K562 (cell line): ENCODE measurements around the gene PGPEP1. TPM values are rescaled to one million over a fixed set of nuclear protein-coding genes. Genes with fewer than 3 reads are reported as not detected.
"Not testable (repeated sequence)": the region's sequence is repeated elsewhere in the genome, so short reads cannot be mapped to it uniquely, and the experiment has no call there.

Experiments
- BRD4 ChIP-seq: fragments of 200-600 bp; sonication (generic); IDR thresholded peaks from 2 replicates; pipeline ENCODE4 v1.6.1; 2017; ENCODE audit warnings: inconsistent platforms
- GTF2E2 ChIP-seq: fragments of 200-800 bp; sonication (Bioruptor generic); IDR thresholded peaks from 2 replicates; pipeline ENCODE4 v1.6.1; 2016; ENCODE audit warnings: missing genetic modification characterization, missing compliant biosample characterization
- MECOM ChIP-seq: fragments of 250-450 bp; sonication (Bioruptor Pico); IDR thresholded peaks from 2 replicates; pipeline ENCODE4 v1.8.0; 2022; ENCODE audit warnings: inconsistent platforms
- PTRF ChIP-seq: fragments of 450-650 bp; IDR thresholded peaks from 2 replicates; pipeline ENCODE4 v1.6.1; 2016; ENCODE audit warnings: mild to moderate bottlenecking, missing genetic modification characterization, missing compliant biosample characterization
- RFX1 ChIP-seq: fragments of 450-650 bp; IDR thresholded peaks from 2 replicates; pipeline ENCODE4 v1.6.1; 2016; ENCODE audit warnings: mild to moderate bottlenecking, moderate library complexity
- ZNF133 ChIP-seq: fragments of 250-450 bp; sonication (Bioruptor Pico); IDR thresholded peaks from 2 replicates; pipeline ENCODE4 v1.4.0; 2020; ENCODE audit warnings: mild to moderate bottlenecking
- polyA plus RNA-seq, 8 experiments: library from polyadenylated mRNA; depleted of rRNA in 4 of 8; stranded (reverse) in 5 of 8; unstranded in 3 of 8; fragments of >200 nt; fragmentation: Nextera tagmentation in 2 of 8; fragmentation: Illumina TruSeq in 1 of 8; extraction: Ambion mirVana in 2 of 8; extraction: Trizol in 1 of 8; gene quantifications; 2 replicates each; pipeline versions ENCODE4 v1.2.1 to v1.2.3, GENCODE V29; 2011 to 2014; ENCODE audit warnings: inconsistent platforms in 1 of 8, missing spikeins in 1 of 8
- total RNA-seq, 7 experiments: library from RNA; depleted of rRNA in 6 of 7; stranded (reverse); fragments of >200 nt in 6 of 7; fragmentation: Illumina TruSeq in 2 of 7; extraction: Trizol in 2 of 7; gene quantifications; 2 replicates each; pipeline versions ENCODE4 v1.2.1 to v1.2.3, GENCODE V29; 2011 to 2021; ENCODE audit warnings: low replicate concordance in 1 of 7
- TF ChIP-seq, protein P1 (sequence below): fragments of 250-450 bp; sonication (Bioruptor Pico); IDR thresholded peaks from 2 replicates; pipeline ENCODE4 v1.8.0; 2022; ENCODE audit warnings: moderate library complexity, mild to moderate bottlenecking, inconsistent platforms
- TF ChIP-seq, protein P2 (sequence below), 2 experiments: fragments of 450-650 bp; formaldehyde crosslinking in 1 of 2; IDR thresholded peaks; 2 replicates each; pipeline versions ENCODE4 v1.4.0 to v1.6.1; 2014 to 2020; ENCODE audit warnings: mild to moderate bottlenecking in 2 of 2, borderline replicate concordance in 1 of 2, low read depth in 1 of 2

The PGPEP1 gene
- total and polyA plus RNA-seq, 9 of the 15 experiments (the other 6 are each of a cell fraction or from before 2014, with no cell fraction given), result 10.0 to 69.6 (median 33.5) TPM

DNA sequence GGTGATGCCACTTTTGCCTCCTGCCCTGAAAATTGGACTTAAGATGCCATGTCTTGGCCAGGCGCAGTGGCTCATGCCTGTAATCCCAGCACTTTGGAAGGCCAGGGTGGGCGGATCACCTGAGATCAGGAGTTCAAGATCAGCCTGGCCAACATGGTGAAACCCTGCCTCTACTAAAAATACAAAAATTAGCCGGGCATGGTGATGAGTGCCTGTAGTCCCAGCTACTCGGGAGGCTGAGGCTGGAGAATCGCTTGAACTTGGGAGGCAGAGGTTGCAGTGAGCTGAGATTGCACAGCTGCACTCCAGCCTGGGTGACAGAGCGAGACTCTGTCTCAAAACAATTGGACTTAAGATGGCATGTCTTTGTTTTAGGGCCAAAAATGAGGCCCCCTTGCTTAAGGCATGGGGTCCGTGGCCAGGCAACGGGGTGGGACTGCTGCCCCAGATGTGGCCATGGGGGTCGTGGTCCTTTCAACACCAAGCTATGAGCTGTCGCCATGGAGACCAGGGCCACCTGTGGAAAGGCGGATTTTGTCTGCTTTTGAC is 24.0 kb downstream of the PGPEP1 start (continued):
- TF ChIP-seq, protein P1, sequence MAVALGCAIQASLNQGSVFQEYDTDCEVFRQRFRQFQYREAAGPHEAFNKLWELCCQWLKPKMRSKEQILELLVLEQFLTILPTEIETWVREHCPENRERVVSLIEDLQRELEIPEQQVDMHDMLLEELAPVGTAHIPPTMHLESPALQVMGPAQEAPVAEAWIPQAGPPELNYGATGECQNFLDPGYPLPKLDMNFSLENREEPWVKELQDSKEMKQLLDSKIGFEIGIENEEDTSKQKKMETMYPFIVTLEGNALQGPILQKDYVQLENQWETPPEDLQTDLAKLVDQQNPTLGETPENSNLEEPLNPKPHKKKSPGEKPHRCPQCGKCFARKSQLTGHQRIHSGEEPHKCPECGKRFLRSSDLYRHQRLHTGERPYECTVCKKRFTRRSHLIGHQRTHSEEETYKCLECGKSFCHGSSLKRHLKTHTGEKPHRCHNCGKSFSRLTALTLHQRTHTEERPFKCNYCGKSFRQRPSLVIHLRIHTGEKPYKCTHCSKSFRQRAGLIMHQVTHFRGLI (CRISPR knock-in tag), result peak; percentile 66; the same call in 1 of the 2 replicates
- TF ChIP-seq BRD4, result peak; percentile 11; the same call in 1 of the 2 replicates
- TF ChIP-seq MECOM (CRISPR knock-in tag), result peak; percentile 55
- TF ChIP-seq RFX1, result peak; percentile 84
- 0 out of 2 replicates have a peak, but pooled peaks have one; percentile 34 for TF ChIP-seq ZNF133
- 0 out of 2 replicates have a peak, but pooled peaks have one; percentile 49 for TF ChIP-seq GTF2E2 (tag)
- TF ChIP-seq, protein P2, sequence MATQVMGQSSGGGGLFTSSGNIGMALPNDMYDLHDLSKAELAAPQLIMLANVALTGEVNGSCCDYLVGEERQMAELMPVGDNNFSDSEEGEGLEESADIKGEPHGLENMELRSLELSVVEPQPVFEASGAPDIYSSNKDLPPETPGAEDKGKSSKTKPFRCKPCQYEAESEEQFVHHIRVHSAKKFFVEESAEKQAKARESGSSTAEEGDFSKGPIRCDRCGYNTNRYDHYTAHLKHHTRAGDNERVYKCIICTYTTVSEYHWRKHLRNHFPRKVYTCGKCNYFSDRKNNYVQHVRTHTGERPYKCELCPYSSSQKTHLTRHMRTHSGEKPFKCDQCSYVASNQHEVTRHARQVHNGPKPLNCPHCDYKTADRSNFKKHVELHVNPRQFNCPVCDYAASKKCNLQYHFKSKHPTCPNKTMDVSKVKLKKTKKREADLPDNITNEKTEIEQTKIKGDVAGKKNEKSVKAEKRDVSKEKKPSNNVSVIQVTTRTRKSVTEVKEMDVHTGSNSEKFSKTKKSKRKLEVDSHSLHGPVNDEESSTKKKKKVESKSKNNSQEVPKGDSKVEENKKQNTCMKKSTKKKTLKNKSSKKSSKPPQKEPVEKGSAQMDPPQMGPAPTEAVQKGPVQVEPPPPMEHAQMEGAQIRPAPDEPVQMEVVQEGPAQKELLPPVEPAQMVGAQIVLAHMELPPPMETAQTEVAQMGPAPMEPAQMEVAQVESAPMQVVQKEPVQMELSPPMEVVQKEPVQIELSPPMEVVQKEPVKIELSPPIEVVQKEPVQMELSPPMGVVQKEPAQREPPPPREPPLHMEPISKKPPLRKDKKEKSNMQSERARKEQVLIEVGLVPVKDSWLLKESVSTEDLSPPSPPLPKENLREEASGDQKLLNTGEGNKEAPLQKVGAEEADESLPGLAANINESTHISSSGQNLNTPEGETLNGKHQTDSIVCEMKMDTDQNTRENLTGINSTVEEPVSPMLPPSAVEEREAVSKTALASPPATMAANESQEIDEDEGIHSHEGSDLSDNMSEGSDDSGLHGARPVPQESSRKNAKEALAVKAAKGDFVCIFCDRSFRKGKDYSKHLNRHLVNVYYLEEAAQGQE (IDR thresholded peaks at IDR 0.05; ENCODE audit: borderline replicate concordance), result not testable (repeated sequence)
- TF ChIP-seq, protein P2 (CRISPR knock-in tag; IDR thresholded peaks at IDR 0.05; ENCODE audit: low read depth), result 0 out of 2 replicates have a peak, but pooled peaks have one; percentile 36
- TF ChIP-seq PTRF, result peak; percentile 72; the same call in 1 of the 2 replicates
